T-helper 1 cell treated with Interleukin-12 subunit alpha and Interleukin-12 subunit beta and Interleukin-4 antibody, amounts not matched to agents 30 μg/mL and 1 μg/mL, for 36 hours (primary cell): ENCODE data around the gene GPR22.

ENCODE experiments used
- H3K27ac Mint-ChIP-seq: one replicate; pipeline ENCODE4 v1.8.0; 2021; ENCODE audit warnings: mild to moderate bottlenecking, mixed read lengths
- H3K27me3 Mint-ChIP-seq: one replicate; pipeline ENCODE4 v1.8.0; 2021; ENCODE audit warnings: low read depth, mixed read lengths
- H3K36me3 Mint-ChIP-seq: one replicate; pipeline ENCODE4 v1.8.0; 2021; ENCODE audit warnings: low read depth, mixed read lengths
- H3K4me1 Mint-ChIP-seq: one replicate; pipeline ENCODE4 v1.8.0; 2021; ENCODE audit warnings: low read depth, mixed read lengths
- H3K4me3 Mint-ChIP-seq: one replicate; pipeline ENCODE4 v1.8.0; 2021; ENCODE audit warnings: mild to moderate bottlenecking, moderate library complexity, mixed read lengths
- H3K9me3 Mint-ChIP-seq: one replicate; pipeline ENCODE4 v1.8.0; 2021; ENCODE audit warnings: mixed read lengths

The GPR22 gene

DNA sequence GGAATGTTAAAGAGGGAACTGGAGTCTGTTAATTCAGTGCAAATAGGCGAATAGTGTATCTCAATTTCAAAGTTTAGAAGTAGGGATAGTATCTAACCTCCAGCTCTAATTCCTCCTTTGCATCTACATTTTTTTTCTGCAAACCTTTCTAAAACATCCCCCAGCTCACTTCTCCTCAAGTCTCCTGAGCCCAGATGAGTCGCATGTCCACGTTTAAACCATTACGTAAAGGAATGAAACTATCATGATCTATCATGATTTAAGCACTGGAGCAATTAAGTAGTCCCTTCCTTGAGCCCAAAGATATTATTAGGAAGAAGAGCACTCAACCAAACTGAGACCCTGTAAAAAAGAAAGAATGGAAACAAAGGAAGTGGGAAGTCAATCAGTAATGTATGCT lies 29.9 kb downstream of the GPR22 start:
- Mint-ChIP-seq H3K4me3 (no peak overlapping the region), H3K4me1 (peaks cover 7% of the 10 kb centered on the region), H3K27me3 (no peaks in the 10 kb centered on the region), H3K27ac (no peak overlapping the region), H3K36me3 (peaks cover 1% of the 10 kb centered on the region), H3K9me3 (peaks cover 4% of the 10 kb centered on the region)

DNA sequence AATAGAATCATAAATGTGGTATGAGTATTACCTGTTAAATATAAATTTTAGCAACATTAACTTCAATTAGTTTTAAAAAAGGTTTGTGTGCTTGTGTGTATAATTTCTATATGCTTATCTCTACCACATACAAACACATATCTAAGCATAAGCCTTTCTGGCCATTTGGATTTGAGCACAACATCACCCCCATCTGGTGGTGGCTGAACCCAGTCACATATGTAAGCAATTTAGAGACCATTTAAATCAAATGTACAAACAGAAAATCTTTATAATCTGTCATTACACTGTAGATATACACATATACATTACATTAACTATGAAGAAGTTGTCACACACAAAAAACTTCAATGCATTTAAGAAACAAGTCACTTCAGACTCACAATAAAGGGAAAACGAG lies 31.7 kb downstream of the GPR22 start:
- Mint-ChIP-seq H3K27ac (no peak overlapping the region), H3K4me3 (no peak overlapping the region), H3K4me1 (peaks cover 10% of the 10 kb centered on the region), H3K36me3 (peaks cover 5% of the 10 kb centered on the region), H3K27me3 (no peaks in the 10 kb centered on the region), H3K9me3 (peaks cover 4% of the 10 kb centered on the region)

DNA sequence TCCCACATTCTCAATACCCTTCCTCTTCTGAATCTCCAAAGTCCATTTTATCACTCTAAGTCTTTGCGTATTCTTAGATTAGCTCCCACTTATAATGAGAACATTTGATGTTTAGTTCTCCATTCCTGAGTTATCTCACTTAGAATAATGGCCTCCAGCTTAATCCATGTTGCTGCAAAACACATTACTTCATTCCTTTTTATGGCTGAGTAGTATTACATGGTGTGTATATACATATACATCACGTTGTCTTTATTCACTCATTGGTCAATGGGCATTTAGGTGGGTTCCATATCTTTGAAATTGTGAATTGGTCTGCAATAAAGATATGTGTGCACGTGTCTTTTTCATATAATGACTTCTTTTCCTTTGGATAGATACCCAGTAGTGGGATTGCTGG lies 32.3 kb downstream of the GPR22 start:
- no peaks in the 10 kb centered on the region for H3K27me3 Mint-ChIP-seq
- H3K27ac Mint-ChIP-seq: no peak overlapping the region
- peaks cover 2% of the 10 kb centered on the region for H3K9me3 Mint-ChIP-seq
- peaks cover 5% of the 10 kb centered on the region for H3K36me3 Mint-ChIP-seq
- H3K4me3 Mint-ChIP-seq: no peak overlapping the region
- H3K4me1 Mint-ChIP-seq: peaks cover 13% of the 10 kb centered on the region

DNA sequence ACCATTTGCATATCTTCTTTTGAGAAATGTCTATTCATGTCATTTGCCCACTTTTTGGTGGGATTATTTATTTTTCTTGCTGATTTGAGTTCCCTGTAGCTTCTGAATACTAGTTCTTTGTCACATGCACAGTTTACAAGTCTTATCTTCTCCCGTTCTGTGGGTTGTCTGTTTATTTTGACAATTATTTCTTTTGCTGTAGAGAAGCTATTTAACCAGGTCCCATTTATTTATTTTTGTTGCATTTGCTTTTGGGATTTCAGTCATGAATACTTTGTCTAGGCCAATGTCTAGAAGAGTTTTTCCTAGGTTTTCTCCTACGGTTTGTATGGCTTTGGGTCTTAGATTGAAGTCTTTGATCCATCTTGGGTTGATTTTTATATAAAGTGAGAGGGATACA lies 32.9 kb downstream of the GPR22 start:
- Mint-ChIP-seq H3K4me1 (peaks cover 13% of the 10 kb centered on the region), H3K4me3 (no peak overlapping the region), H3K36me3 (peaks cover 5% of the 10 kb centered on the region), H3K27me3 (no peaks in the 10 kb centered on the region), H3K9me3 (no peaks in the 10 kb centered on the region), H3K27ac (no peak overlapping the region)

DNA sequence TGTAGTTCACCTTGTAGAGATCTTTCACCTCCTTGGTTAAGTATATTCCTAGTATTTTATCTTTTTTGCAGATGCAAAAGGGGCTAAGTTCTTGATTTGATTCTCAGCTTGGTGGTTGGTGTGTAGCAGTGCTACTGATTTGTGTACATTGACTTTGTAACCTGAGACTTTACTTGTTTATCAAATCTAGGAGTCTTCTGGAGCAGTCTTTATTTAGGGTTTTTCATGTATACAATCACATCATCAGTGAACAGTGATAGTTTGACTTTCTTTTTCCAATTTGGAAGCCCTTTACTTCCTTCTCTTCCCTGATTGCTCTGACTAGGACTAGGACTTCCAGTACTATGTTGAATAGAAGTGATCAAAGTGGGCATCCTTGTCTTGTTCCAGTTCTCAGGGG lies 33.8 kb downstream of the GPR22 start:
- Mint-ChIP-seq H3K9me3 (no peaks in the 10 kb centered on the region), H3K4me3 (no peak overlapping the region), H3K36me3 (peaks cover 7% of the 10 kb centered on the region), H3K27me3 (no peaks in the 10 kb centered on the region), H3K4me1 (peaks cover 13% of the 10 kb centered on the region), H3K27ac (no peak overlapping the region)

DNA sequence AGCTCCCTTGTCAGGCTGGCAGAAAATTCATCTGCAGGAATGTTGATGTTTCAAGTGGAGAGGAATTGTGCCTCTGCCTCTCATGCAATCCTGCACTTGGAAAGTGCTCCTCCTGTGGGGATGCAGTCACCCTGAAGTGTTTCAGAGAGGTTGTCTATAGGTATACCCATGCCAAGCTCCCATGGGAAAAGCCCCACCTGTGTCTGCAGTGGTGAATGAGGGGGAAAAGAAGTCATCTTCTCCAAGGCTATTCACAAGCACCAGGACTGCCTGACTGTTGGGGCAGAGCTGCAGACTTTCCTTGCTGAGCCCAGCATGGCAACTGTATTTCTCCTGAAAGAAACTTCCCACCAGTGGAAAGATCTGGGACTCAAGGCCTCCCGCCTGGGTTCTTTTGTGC lies 35.5 kb downstream of the GPR22 start:
- Mint-ChIP-seq H3K36me3 (peaks cover 9% of the 10 kb centered on the region), H3K9me3 (peaks cover 5% of the 10 kb centered on the region), H3K4me1 (peaks cover 13% of the 10 kb centered on the region), H3K4me3 (no peak overlapping the region), H3K27me3 (no peaks in the 10 kb centered on the region), H3K27ac (no peak overlapping the region)

DNA sequence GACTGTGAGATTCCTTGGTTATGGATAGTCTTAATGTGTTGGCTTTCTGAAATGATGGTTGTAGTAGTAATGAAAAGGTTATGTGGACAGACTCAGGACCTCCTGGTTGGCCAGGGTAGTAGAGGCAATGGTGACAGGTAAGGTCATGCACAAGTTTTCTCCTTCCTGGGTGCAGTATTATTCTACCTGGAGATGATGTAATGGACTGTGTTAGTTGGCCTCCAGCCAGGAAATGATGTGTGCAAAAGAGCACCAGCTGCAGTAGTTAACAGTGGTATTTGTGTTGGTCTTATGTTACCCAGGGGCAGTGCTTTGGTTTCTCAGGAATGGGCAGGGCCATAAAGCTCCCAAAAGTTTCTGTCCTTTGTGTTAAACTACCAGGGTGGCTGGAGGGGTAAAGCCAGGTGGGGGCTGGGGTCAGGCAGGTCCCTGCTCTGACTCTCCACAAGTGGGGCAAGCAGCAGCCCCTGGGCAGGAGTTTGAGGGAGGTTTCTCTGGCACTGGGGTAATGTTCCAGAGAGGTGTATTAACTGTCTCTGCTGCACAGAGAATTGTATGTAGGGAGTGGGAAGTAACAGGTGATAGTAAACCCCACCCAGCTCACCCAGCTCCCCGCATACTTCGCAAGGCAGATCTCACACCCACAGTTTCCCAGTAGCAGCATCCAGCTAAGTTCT lies 36.3 kb downstream of the GPR22 start:
- Mint-ChIP-seq H3K4me1 (peaks cover 13% of the 10 kb centered on the region), H3K27me3 (no peaks in the 10 kb centered on the region), H3K9me3 (peaks cover 9% of the 10 kb centered on the region), H3K36me3 (peaks cover 14% of the 10 kb centered on the region), H3K27ac (no peak overlapping the region), H3K4me3 (no peak overlapping the region)

DNA sequence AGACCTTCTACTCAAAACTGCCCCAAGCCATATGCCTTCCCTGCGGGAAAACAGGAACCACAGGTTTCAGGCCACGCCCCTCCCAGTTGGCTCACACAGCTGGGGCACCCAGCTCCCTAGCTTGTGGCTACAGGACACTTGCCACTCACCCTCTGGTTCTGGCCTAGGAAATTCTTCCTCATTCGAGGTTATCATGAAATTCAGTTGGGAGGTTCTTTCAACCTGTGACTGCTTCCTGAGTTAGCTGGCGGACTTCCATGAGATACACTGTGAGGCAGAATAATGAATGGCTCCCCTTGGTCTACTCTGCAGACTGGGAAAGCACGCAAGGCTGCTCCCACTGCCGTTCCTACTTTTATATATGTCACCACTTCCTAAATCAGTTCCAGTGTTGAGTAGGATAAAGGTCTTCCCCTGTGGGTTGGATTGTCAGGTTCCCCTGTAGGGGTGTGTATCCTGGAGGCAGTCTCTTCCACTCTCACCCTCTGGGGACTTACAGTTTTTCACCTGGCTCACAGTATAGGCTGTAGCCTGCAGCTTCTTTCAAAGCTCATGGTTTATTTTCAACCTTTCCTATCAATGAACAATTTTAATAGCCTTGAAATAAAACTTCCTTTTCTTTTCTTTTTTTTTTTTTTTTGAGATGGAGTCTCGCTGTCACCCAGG lies 37.0 kb downstream of the GPR22 start:
- Mint-ChIP-seq H3K9me3 (peaks cover 9% of the 10 kb centered on the region), H3K4me1 (peaks cover 13% of the 10 kb centered on the region), H3K27me3 (no peaks in the 10 kb centered on the region), H3K36me3 (peaks cover 15% of the 10 kb centered on the region), H3K4me3 (no peak overlapping the region), H3K27ac (no peak overlapping the region)
